Gastrocnemius medialis (tissue), 4 donors: ENCODE results near the gene PTPRN2. TPM values are rescaled to one million over a fixed set of nuclear protein-coding genes. Genes with fewer than 3 reads are reported as not detected.

ENCODE experiments used
- ATAC-seq, 2 donors: fragments of 150-250 bp; one replicate each; pipeline ENCODE4 v1.9.1; 2016
- DNase-seq, 2 donors: peaks; one replicate each; pipeline ENCODE4 v3.0.0-alpha.2; 2019
- H3K27ac ChIP-seq, 4 donors: fragments of 200-600 bp; sonication (generic); 1 replicate in 1 of 4; 2 replicates in 3 of 4; pipeline ENCODE4 v1.5.1; 2016 to 2018; ENCODE audit warnings: mild to moderate bottlenecking in 2 of 4, moderate library complexity in 1 of 4
- H3K27me3 ChIP-seq, 3 donors: fragments of 200-600 bp; sonication (generic) in 2 of 3; 1 replicate in 1 of 3; 2 replicates in 2 of 3; pipeline versions ENCODE4 v1.5.1 to v1.6.0; 2016 to 2019; ENCODE audit warnings: mild to moderate bottlenecking in 1 of 3, moderate library complexity in 1 of 3
- H3K36me3 ChIP-seq, 2 donors: fragments of 200-600 bp; sonication (generic) in 1 of 2; one replicate each; pipeline ENCODE4 v1.5.1; 2017 to 2018
- H3K4me1 ChIP-seq, 2 donors: fragments of 200-600 bp; sonication (generic) in 1 of 2; one replicate each; pipeline ENCODE4 v1.5.1; 2016 to 2017; ENCODE audit warnings: mild to moderate bottlenecking in 2 of 2
- H3K4me3 ChIP-seq, 4 donors: fragments of 200-600 bp; sonication (generic) in 3 of 4; 1 replicate in 1 of 4; 2 replicates in 3 of 4; pipeline ENCODE4 v1.5.1; 2016 to 2019; ENCODE audit warnings: mild to moderate bottlenecking in 2 of 4
- H3K9me3 ChIP-seq, 3 donors: fragments of 200-600 bp; sonication (generic) in 2 of 3; 1 replicate in 1 of 3; 2 replicates in 2 of 3; pipeline ENCODE4 v1.5.1; 2016 to 2019
- CTCF ChIP-seq, 5 experiments: fragments of 450-650 bp in 3 of 5; fragments of 200-600 bp in 2 of 5; sonication (generic) in 2 of 5; IDR thresholded peaks in 4 of 5; conservative IDR thresholded peaks in 1 of 5; 1 replicate in 4 of 5; 2 replicates in 1 of 5; pipeline ENCODE4 v1.5.1; 2016 to 2019; ENCODE audit warnings: antibody characterized with exemption in 5 of 5, mild to moderate bottlenecking in 3 of 5, moderate library complexity in 3 of 5
- POLR2A ChIP-seq, 2 donors: fragments of 450-650 bp; IDR thresholded peaks; one replicate each; pipeline ENCODE4 v1.6.1; 2017; ENCODE audit warnings: antibody characterized with exemption in 2 of 2, mild to moderate bottlenecking in 2 of 2, moderate library complexity in 2 of 2
- in situ Hi-C, 4 donors: fragments of 200-750 bp; cut with MboI; loops; one replicate each; pipeline versions ENCODE4 v1.15.0 to v1.8.0; 2017; ENCODE audit warnings: low sequenced_read_pairs in 4 of 4
- intact Hi-C: fragments of 100-400 bp; cut with DNase I; formaldehyde crosslinking; loops from one replicate; pipeline ENCODE4 v1.15.1; 2023; ENCODE audit warnings: low total_unique reads
- total RNA-seq, 4 donors: library from RNA; depleted of rRNA; stranded (reverse); fragments of >200 nt; gene quantifications; one replicate each; pipeline versions ENCODE4 v1.1.0 to v1.2.3, GENCODE V29; 2016

The PTPRN2 gene
- total RNA-seq, 4 donors from 2014 or later: 0.66 to 0.85 (median 0.81) TPM

GRCh38 chr7:157976406-157976805, 611.2 kb downstream of the PTPRN2 start:
- DNase-seq: no peak
- intact Hi-C loops (no loop called here), in situ Hi-C loops (no loop called here)
- Histone ChIP-seq H3K4me3 (no peak overlapping the region), H3K27me3 (no peaks in the 10 kb centered on the region), H3K9me3 (no peaks in the 10 kb centered on the region), H3K27ac (no peak overlapping the region), H3K4me1 (no peaks in the 10 kb centered on the region), H3K36me3 (no peaks in the 10 kb centered on the region)
- no peak for ATAC-seq
- TF ChIP-seq CTCF (IDR thresholded peaks at IDR 0.05 in 4 of 5, conservative IDR thresholded peaks at IDR 0.05 in 1 of 5) (no peak), POLR2A (IDR thresholded peaks at IDR 0.05) (no peak)

- no peaks in the 10 kb centered on the region for H3K27me3 ChIP-seq
- in situ Hi-C loops: no loop called here
- no peak for TF ChIP-seq CTCF (IDR thresholded peaks at IDR 0.05 in 4 of 5, conservative IDR thresholded peaks at IDR 0.05 in 1 of 5)
- H3K27ac ChIP-seq: no peak overlapping the region
- no peaks in the 10 kb centered on the region for H3K9me3 ChIP-seq
- no peak for DNase-seq
- intact Hi-C loops: no loop called here
- H3K4me3 ChIP-seq: no peak overlapping the region
- no peaks in the 10 kb centered on the region for H3K4me1 ChIP-seq
- H3K36me3 ChIP-seq: no peaks in the 10 kb centered on the region
- ATAC-seq: no peak
Observed at GRCh38 chr7:157975401-157976372, 611.9 kb downstream of the PTPRN2 start.

GRCh38 chr7:157974678-157975230, 612.9 kb downstream of the PTPRN2 start:
- Histone ChIP-seq H3K27ac (no peak overlapping the region), H3K4me1 (no peaks in the 10 kb centered on the region), H3K9me3 (no peaks in the 10 kb centered on the region), H3K27me3 (no peaks in the 10 kb centered on the region), H3K36me3 (no peaks in the 10 kb centered on the region), H3K4me3 (no peak overlapping the region)
- no peak for DNase-seq
- intact Hi-C loops (no loop called here), in situ Hi-C loops (no loop called here)
- no peak for TF ChIP-seq CTCF (IDR thresholded peaks at IDR 0.05 in 4 of 5, conservative IDR thresholded peaks at IDR 0.05 in 1 of 5)
- TF ChIP-seq POLR2A (IDR thresholded peaks at IDR 0.05): no peak
- no peak for ATAC-seq

- DNase-seq (no peak), ATAC-seq (no peak)
- in situ Hi-C loops: no loop called here
- TF ChIP-seq POLR2A (IDR thresholded peaks at IDR 0.05) (no peak), CTCF (IDR thresholded peaks at IDR 0.05 in 4 of 5, conservative IDR thresholded peaks at IDR 0.05 in 1 of 5) (no peak)
- H3K27me3 ChIP-seq: no peaks in the 10 kb centered on the region
- no peaks in the 10 kb centered on the region for H3K36me3 ChIP-seq
- H3K27ac ChIP-seq: no peak overlapping the region
- H3K4me1 ChIP-seq: no peaks in the 10 kb centered on the region
- H3K9me3 ChIP-seq: no peaks in the 10 kb centered on the region
- intact Hi-C loops: no loop called here
- H3K4me3 ChIP-seq: no peak overlapping the region
Observed at GRCh38 chr7:157973971-157974677, 613.5 kb downstream of the PTPRN2 start.
